Gastrocnemius medialis (tissue), 4 donors: ENCODE results near the gene ZNF652.

Experiments
- CTCF ChIP-seq, 5 experiments: fragments of 450-650 bp in 3 of 5; fragments of 200-600 bp in 2 of 5; sonication (generic) in 2 of 5; IDR thresholded peaks in 4 of 5; conservative IDR thresholded peaks in 1 of 5; 1 replicate in 4 of 5; 2 replicates in 1 of 5; pipeline ENCODE4 v1.5.1; 2016 to 2019; ENCODE audit warnings: antibody characterized with exemption in 5 of 5, mild to moderate bottlenecking in 3 of 5, moderate library complexity in 3 of 5
- POLR2A ChIP-seq, 2 donors: fragments of 450-650 bp; IDR thresholded peaks; one replicate each; pipeline ENCODE4 v1.6.1; 2017; ENCODE audit warnings: antibody characterized with exemption in 2 of 2, mild to moderate bottlenecking in 2 of 2, moderate library complexity in 2 of 2

DNA sequence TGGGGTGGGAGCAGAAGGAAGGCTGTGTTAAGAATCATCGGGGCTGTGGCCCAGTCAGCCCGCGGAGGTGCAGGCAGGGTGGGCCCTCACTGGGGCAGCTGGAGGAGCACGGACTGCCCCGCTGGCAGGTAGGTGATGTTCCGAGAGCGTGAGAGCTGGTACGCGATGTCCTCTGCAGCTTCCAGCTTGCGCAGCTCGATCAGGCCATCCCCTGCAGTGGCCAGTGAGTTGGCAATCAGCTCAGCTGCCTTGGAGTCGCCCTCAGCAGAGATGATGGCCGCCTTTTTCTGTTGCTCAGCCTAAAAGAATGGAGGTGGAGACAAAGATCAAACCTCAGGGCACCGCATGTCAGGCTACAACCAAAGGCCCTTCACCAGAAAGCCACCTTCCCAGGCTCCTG is 42.9 kb upstream of the ZNF652 start:
- no peak for TF ChIP-seq CTCF (IDR thresholded peaks at IDR 0.05 in 4 of 5, conservative IDR thresholded peaks at IDR 0.05 in 1 of 5)
- TF ChIP-seq POLR2A (IDR thresholded peaks at IDR 0.05) = no peak
